ENCODE measurements around the gene MYLIP. TPM values are rescaled to one million over a fixed set of nuclear protein-coding genes. Genes with fewer than 3 reads are reported as not detected.

MYLIP gene
- total and polyA plus RNA-seq, 4 experiments from 2014 or later, result 17.5 to 88.8 (median 45.9) TPM

- CTCF ChIA-PET (ENCODE audit: partially characterized antibody), result no interaction called here
- Histone ChIP-seq H3K9me3 (ENCODE audit: control insufficient read depth in 1 of 2, low read length in 2 of 2) (no peaks in the 10 kb centered on the region), H3K27ac (ENCODE audit: low read depth, low read length) (no peak overlapping the region), H3K36me3 (ENCODE audit: insufficient read depth, low read length) (peaks cover 33% of the 10 kb centered on the region), H3K27me3 (ENCODE audit: insufficient read depth, low read length) (no peaks in the 10 kb centered on the region), H3K4me1 (ENCODE audit: insufficient read depth, low read length) (peaks cover 61% of the 10 kb centered on the region), H3K4me3 (ENCODE audit: low read length in 2 of 2) (no peak overlapping the region)
- no peak overlapping the region for H3K4me3 Mint-ChIP-seq
- no peak for DNase-seq
- H3K4me1 Mint-ChIP-seq, result peaks cover 60 to 92% (median 72%) of the 10 kb centered on the region in 4 donors
- peaks cover 54 to 68% of the 10 kb centered on the region in 2 donors for H3K36me3 Mint-ChIP-seq
- intact Hi-C loops (cut with micrococcal nuclease), result loop anchor here (10.0 kb wide), 1 partner anchor 185 kb away; no protein-coding TSS in a partner anchor
- peak overlapping the region in 2 of 7 donors; percentile 2 to 25 for H3K27ac Mint-ChIP-seq
- POLR2A ChIA-PET (ENCODE audit: partially characterized antibody), result no interaction called here
- peaks cover 0 to 4% (median 0%) of the 10 kb centered on the region in 8 donors for H3K9me3 Mint-ChIP-seq
- H3K27me3 Mint-ChIP-seq, result no peaks in the 10 kb centered on the region
Measured at GRCh38 chr6:16139556-16139955, 10.7 kb downstream of the MYLIP start.

GRCh38 chr6:16140607-16141006 is 11.7 kb downstream of the MYLIP start:
- H3K36me3 Mint-ChIP-seq, result peaks cover 63 to 71% of the 10 kb centered on the region in 2 donors
- H3K27me3 Mint-ChIP-seq, result no peaks in the 10 kb centered on the region
- DNase-seq, result no peak
- intact Hi-C loops (cut with micrococcal nuclease), result no loop called here
- H3K4me1 ChIP-seq (ENCODE audit: insufficient read depth, low read length), result peaks cover 51% of the 10 kb centered on the region
- H3K27ac Mint-ChIP-seq, result peak overlapping the region in 4 of 7 donors; percentile 57 to 86 (median 62)
- no peaks in the 10 kb centered on the region for H3K27me3 ChIP-seq (ENCODE audit: insufficient read depth, low read length)
- no peak overlapping the region for H3K4me3 ChIP-seq (ENCODE audit: low read length in 2 of 2)
- peak overlapping the region in 1 of 8 donors; percentile 22 for H3K4me3 Mint-ChIP-seq
- H3K27ac ChIP-seq (ENCODE audit: low read depth, low read length), result no peak overlapping the region
- H3K4me1 Mint-ChIP-seq, result peaks cover 54 to 92% (median 65%) of the 10 kb centered on the region in 4 donors
- CTCF ChIA-PET (ENCODE audit: partially characterized antibody), result interaction anchor here (2.0 kb wide), 1 partner anchor 12 kb away, joined by 5 read pairs; the partner anchor contains the start of gene MYLIP
- H3K9me3 Mint-ChIP-seq, result peaks cover 0 to 4% (median 0%) of the 10 kb centered on the region in 8 donors
- POLR2A ChIA-PET (ENCODE audit: partially characterized antibody), result interaction anchor here (1.6 kb wide), 1 partner anchor 12 kb away, joined by 4 read pairs; the partner anchor contains the start of gene MYLIP
- peaks cover 43% of the 10 kb centered on the region for H3K36me3 ChIP-seq (ENCODE audit: insufficient read depth, low read length)
- H3K9me3 ChIP-seq (ENCODE audit: control insufficient read depth in 1 of 2, low read length in 2 of 2), result no peaks in the 10 kb centered on the region

DNA sequence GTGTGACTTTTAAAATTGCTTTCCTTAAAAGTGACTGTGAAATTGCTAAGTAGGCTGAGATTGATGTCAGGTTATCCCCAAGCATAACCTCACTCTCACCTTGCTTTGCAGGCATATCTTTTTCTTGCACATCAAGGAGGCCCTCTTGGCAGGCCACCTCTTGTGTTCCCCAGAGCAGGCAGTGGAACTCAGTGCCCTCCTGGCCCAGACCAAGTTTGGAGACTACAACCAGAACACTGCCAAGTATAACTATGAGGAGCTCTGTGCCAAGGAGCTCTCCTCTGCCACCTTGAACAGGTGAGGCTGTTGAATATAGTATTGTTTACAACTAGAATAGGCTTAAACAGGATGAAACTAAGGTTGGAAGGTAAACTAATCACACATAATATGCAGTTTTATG is 12.6 kb downstream of the MYLIP start:
- Histone ChIP-seq H3K27me3 (ENCODE audit: insufficient read depth, low read length) (no peaks in the 10 kb centered on the region), H3K4me3 (ENCODE audit: low read length in 2 of 2) (no peak overlapping the region), H3K9me3 (ENCODE audit: control insufficient read depth in 1 of 2, low read length in 2 of 2) (no peaks in the 10 kb centered on the region), H3K27ac (ENCODE audit: low read depth, low read length) (no peak overlapping the region), H3K36me3 (ENCODE audit: insufficient read depth, low read length) (peaks cover 52% of the 10 kb centered on the region), H3K4me1 (ENCODE audit: insufficient read depth, low read length) (peaks cover 43% of the 10 kb centered on the region)
- H3K36me3 Mint-ChIP-seq, result peaks cover 72 to 76% of the 10 kb centered on the region in 2 donors
- CTCF ChIA-PET (ENCODE audit: partially characterized antibody), result interaction anchor here (1.0 to 2.0 kb wide), 2 partner anchors 10 to 13 kb away, joined by 3 to 5 read pairs; partner anchors contain the start of gene MYLIP
- H3K4me3 Mint-ChIP-seq, result peak overlapping the region in 1 of 8 donors; percentile 10
- intact Hi-C loops (cut with micrococcal nuclease), result no loop called here
- H3K9me3 Mint-ChIP-seq, result peaks cover 0 to 4% (median 0%) of the 10 kb centered on the region in 8 donors
- peak overlapping the region in 1 of 7 donors; percentile 2 for H3K27ac Mint-ChIP-seq
- peaks cover 50 to 88% (median 63%) of the 10 kb centered on the region in 4 donors for H3K4me1 Mint-ChIP-seq
- POLR2A ChIA-PET (ENCODE audit: partially characterized antibody), result interaction anchor here (1.6 kb wide), 1 partner anchor 13 kb away, joined by 4 read pairs; the partner anchor contains the start of gene MYLIP
- no peaks in the 10 kb centered on the region for H3K27me3 Mint-ChIP-seq
- no peak for DNase-seq

- H3K4me3 Mint-ChIP-seq, result no peak overlapping the region
- H3K27me3 Mint-ChIP-seq, result no peaks in the 10 kb centered on the region
- H3K27me3 ChIP-seq (ENCODE audit: insufficient read depth, low read length), result no peaks in the 10 kb centered on the region
- H3K36me3 ChIP-seq (ENCODE audit: insufficient read depth, low read length), result peaks cover 79% of the 10 kb centered on the region
- H3K27ac Mint-ChIP-seq, result no peak overlapping the region
- ChIA-PET CTCF (ENCODE audit: partially characterized antibody) (interaction anchor here (1.6 kb wide), 1 partner anchor 38 kb away, joined by 3 read pairs; no protein-coding TSS in a partner anchor), POLR2A (ENCODE audit: partially characterized antibody) (interaction anchor here (1.0 kb wide), 1 partner anchor 16 kb away, joined by 3 read pairs; the partner anchor contains the start of gene MYLIP)
- no peaks in the 10 kb centered on the region for H3K9me3 ChIP-seq (ENCODE audit: control insufficient read depth in 1 of 2, low read length in 2 of 2)
- H3K4me3 ChIP-seq (ENCODE audit: low read length in 2 of 2), result no peak overlapping the region
- intact Hi-C loops (cut with micrococcal nuclease), result no loop called here
- H3K27ac ChIP-seq (ENCODE audit: low read depth, low read length), result no peak overlapping the region
- peaks cover 31 to 61% (median 40%) of the 10 kb centered on the region in 4 donors for H3K4me1 Mint-ChIP-seq
- H3K9me3 Mint-ChIP-seq, result peaks cover 0 to 4% (median 0%) of the 10 kb centered on the region in 8 donors
- peaks cover 94 to 95% of the 10 kb centered on the region in 2 donors for H3K36me3 Mint-ChIP-seq
- no peak for DNase-seq
- peaks cover 12% of the 10 kb centered on the region for H3K4me1 ChIP-seq (ENCODE audit: insufficient read depth, low read length)
Measured at GRCh38 chr6:16145038-16145437, 16.2 kb downstream of the MYLIP start.

DNA sequence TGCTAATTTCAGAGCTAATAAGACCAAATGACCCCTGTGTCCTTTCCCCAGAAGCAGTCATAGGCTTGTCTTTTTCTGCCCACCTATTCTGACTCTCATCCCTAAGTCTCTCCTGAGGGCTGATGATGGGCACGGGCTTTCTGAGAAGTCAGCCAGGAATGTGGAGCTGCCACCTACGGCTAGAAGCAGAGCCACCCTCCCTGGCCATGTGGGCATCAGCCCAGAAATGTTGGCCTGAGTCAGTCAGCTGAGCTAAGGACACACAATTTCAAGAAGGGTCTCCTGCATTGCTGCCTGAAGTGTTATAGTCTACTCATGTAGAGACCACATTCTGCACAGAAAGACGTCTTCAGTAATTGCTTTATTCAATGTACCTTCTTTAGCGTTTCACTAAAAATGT is 17.1 kb downstream of the MYLIP start:
- no peak for DNase-seq
- no peaks in the 10 kb centered on the region for H3K9me3 ChIP-seq (ENCODE audit: control insufficient read depth in 1 of 2, low read length in 2 of 2)
- peaks cover 5% of the 10 kb centered on the region for H3K4me1 ChIP-seq (ENCODE audit: insufficient read depth, low read length)
- peaks cover 0 to 3% (median 0%) of the 10 kb centered on the region in 8 donors for H3K9me3 Mint-ChIP-seq
- peaks cover 88% of the 10 kb centered on the region for H3K36me3 ChIP-seq (ENCODE audit: insufficient read depth, low read length)
- H3K27me3 Mint-ChIP-seq, result no peaks in the 10 kb centered on the region
- no peaks in the 10 kb centered on the region for H3K27me3 ChIP-seq (ENCODE audit: insufficient read depth, low read length)
- H3K27ac Mint-ChIP-seq, result peak overlapping the region in 2 of 7 donors; percentile 17 to 62
- POLR2A ChIA-PET (ENCODE audit: partially characterized antibody), result interaction anchor here (1.0 kb wide), 1 partner anchor 17 kb away, joined by 3 read pairs; the partner anchor contains the start of gene MYLIP
- intact Hi-C loops (cut with micrococcal nuclease), result no loop called here
- no peak overlapping the region for H3K27ac ChIP-seq (ENCODE audit: low read depth, low read length)
- H3K4me3 ChIP-seq (ENCODE audit: low read length in 2 of 2), result no peak overlapping the region
- H3K4me3 Mint-ChIP-seq, result peak overlapping the region in 2 of 8 donors; percentile 6 to 17
- peaks cover 94% of the 10 kb centered on the region in 2 donors for H3K36me3 Mint-ChIP-seq
- CTCF ChIA-PET (ENCODE audit: partially characterized antibody), result interaction anchor here (1.5 to 1.6 kb wide), 2 partner anchors 10 to 37 kb away, joined by 3 to 5 read pairs; no protein-coding TSS in a partner anchor
- peaks cover 21 to 55% (median 31%) of the 10 kb centered on the region in 4 donors for H3K4me1 Mint-ChIP-seq

DNA sequence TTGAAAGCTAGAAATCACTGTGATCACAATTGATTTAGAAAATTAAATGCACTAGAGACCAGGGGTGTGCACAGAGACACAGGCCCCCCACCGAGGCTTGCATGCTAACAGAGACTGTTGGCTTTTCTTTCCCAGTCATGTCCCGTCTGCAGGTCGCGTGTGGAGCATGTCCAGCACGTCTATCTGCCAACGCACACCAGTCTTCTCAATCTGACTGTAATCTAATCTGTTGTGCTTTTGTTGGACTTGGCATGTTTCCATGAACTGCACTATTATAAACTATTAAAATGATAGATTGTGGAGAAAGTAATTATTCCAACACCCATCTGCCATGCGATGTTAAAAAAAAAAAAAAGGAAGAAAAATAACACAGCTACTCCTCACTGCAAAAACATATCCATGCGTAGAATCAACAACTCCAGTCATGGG is 17.7 kb downstream of the MYLIP start:
- CTCF ChIA-PET (ENCODE audit: partially characterized antibody), result interaction anchor here (1.2 to 1.6 kb wide), 4 partner anchors 10 to 37 kb away, joined by 3 to 5 read pairs (median 4); partner anchors contain the start of gene MYLIP
- intact Hi-C loops (cut with micrococcal nuclease), result no loop called here
- no peaks in the 10 kb centered on the region for H3K27me3 Mint-ChIP-seq
- no peak overlapping the region for H3K27ac Mint-ChIP-seq
- no peaks in the 10 kb centered on the region for H3K27me3 ChIP-seq (ENCODE audit: insufficient read depth, low read length)
- peaks cover 0 to 5% (median 0%) of the 10 kb centered on the region in 8 donors for H3K9me3 Mint-ChIP-seq
- H3K9me3 ChIP-seq (ENCODE audit: control insufficient read depth in 1 of 2, low read length in 2 of 2), result no peaks in the 10 kb centered on the region
- DNase-seq, result no peak
- H3K4me1 Mint-ChIP-seq, result peaks cover 20 to 51% (median 31%) of the 10 kb centered on the region in 4 donors
- H3K27ac ChIP-seq (ENCODE audit: low read depth, low read length), result no peak overlapping the region
- POLR2A ChIA-PET (ENCODE audit: partially characterized antibody), result interaction anchor here (1.3 kb wide), 1 partner anchor 18 kb away, joined by 4 read pairs; the partner anchor contains the start of gene MYLIP
- peaks cover under 1% of the 10 kb centered on the region for H3K4me1 ChIP-seq (ENCODE audit: insufficient read depth, low read length)
- no peak overlapping the region for H3K4me3 Mint-ChIP-seq
- H3K36me3 ChIP-seq (ENCODE audit: insufficient read depth, low read length), result peaks cover 85% of the 10 kb centered on the region
- H3K36me3 Mint-ChIP-seq, result peaks cover 93 to 95% of the 10 kb centered on the region in 2 donors
- no peak overlapping the region for H3K4me3 ChIP-seq (ENCODE audit: low read length in 2 of 2)

DNA sequence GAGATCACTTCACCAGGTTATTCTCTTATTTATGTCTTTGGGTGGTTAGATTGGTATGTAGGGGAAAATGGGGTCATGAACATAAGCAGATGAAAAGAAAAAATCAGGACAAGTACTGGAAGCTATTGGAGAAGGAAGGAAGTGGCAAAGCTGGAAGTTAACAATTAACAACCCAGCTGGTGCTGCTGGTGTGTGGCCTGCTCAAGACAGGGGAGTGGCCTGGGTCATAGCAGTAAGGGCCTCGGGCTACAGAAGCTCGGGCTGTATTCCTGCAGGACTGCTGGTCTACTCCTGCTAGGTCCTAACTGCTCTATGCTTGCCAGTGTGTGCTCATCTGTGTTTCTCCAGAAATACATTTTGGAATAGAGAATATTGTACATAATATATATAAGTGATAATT is 19.6 kb downstream of the MYLIP start:
- H3K4me1 Mint-ChIP-seq, result peaks cover 13 to 36% (median 22%) of the 10 kb centered on the region in 4 donors
- H3K4me3 Mint-ChIP-seq, result no peak overlapping the region

More for the DNA sequence above, 19.6 kb downstream of the MYLIP start:
- H3K27me3 Mint-ChIP-seq, result no peaks in the 10 kb centered on the region
- ChIA-PET CTCF (ENCODE audit: partially characterized antibody) (interaction anchor here (1.1 kb wide), 1 partner anchor 18 kb away, joined by 3 read pairs; no protein-coding TSS in a partner anchor), POLR2A (ENCODE audit: partially characterized antibody) (no interaction called here)
- H3K36me3 ChIP-seq (ENCODE audit: insufficient read depth, low read length), result peaks cover 74% of the 10 kb centered on the region
- H3K9me3 ChIP-seq (ENCODE audit: control insufficient read depth in 1 of 2, low read length in 2 of 2), result no peaks in the 10 kb centered on the region
- no peaks in the 10 kb centered on the region for H3K27me3 ChIP-seq (ENCODE audit: insufficient read depth, low read length)
- peak overlapping the region in 2 of 7 donors; percentile 56 to 62 for H3K27ac Mint-ChIP-seq
- no peak overlapping the region for H3K27ac ChIP-seq (ENCODE audit: low read depth, low read length)
- intact Hi-C loops (cut with micrococcal nuclease), result no loop called here
- peaks cover 93 to 96% of the 10 kb centered on the region in 2 donors for H3K36me3 Mint-ChIP-seq
- DNase-seq, result no peak
- no peak overlapping the region for H3K4me3 ChIP-seq (ENCODE audit: low read length in 2 of 2)
- H3K9me3 Mint-ChIP-seq, result peaks cover 0 to 2% (median 0%) of the 10 kb centered on the region in 8 donors
- no peaks in the 10 kb centered on the region for H3K4me1 ChIP-seq (ENCODE audit: insufficient read depth, low read length)
